Testis (tissue), 3 donors: ENCODE measurements around the gene CD3D. TPM values are rescaled to one million over a fixed set of nuclear protein-coding genes. Genes with fewer than 3 reads are reported as not detected.

ENCODE experiments used
- DNase-seq: peaks from one replicate; pipeline ENCODE4 v3.0.0-alpha.2; 2019
- H3K27ac ChIP-seq, 2 donors: fragments of 200-600 bp; sonication (generic); one replicate each; pipeline ENCODE4 v1.5.1; 2019
- H3K27me3 ChIP-seq: fragments of 200-600 bp; sonication (generic); one replicate; pipeline ENCODE4 v1.5.1; 2019
- H3K36me3 ChIP-seq: fragments of 200-600 bp; sonication (generic); one replicate; pipeline ENCODE4 v1.5.1; 2017; ENCODE audit warnings: low read depth; ENCODE audit errors: missing control alignments
- H3K4me1 ChIP-seq: fragments of 200-600 bp; sonication (generic); one replicate; pipeline ENCODE4 v1.5.1; 2019
- H3K4me3 ChIP-seq, 2 donors: fragments of 200-600 bp; sonication (generic); one replicate each; pipeline ENCODE4 v1.5.1; 2017 to 2019
- H3K9me3 ChIP-seq: fragments of 200-600 bp; sonication (generic); one replicate; pipeline ENCODE4 v1.5.1; 2017
- CTCF ChIP-seq, 3 experiments: fragments of 450-650 bp in 2 of 3; fragments of 200-600 bp in 1 of 3; sonication (generic) in 1 of 3; IDR thresholded peaks; one replicate each; pipeline ENCODE4 v1.5.1; 2016 to 2019; ENCODE audit warnings: antibody characterized with exemption in 3 of 3, mild to moderate bottlenecking in 2 of 3, moderate library complexity in 1 of 3
- POLR2A ChIP-seq: fragments of 450-650 bp; IDR thresholded peaks from one replicate; pipeline ENCODE4 v1.6.1; 2017; ENCODE audit warnings: antibody characterized with exemption, mild to moderate bottlenecking, moderate library complexity
- WGBS, 2 donors: methylation state at CpG; one replicate each; pipeline ENCODE4 v1.1.5; 2018; 5-methylcytosine and 5-hydroxymethylcytosine counted together
- intact Hi-C: fragments of 100-400 bp; cut with DNase I; formaldehyde crosslinking; loops from one replicate; pipeline ENCODE4 v1.15.1; 2023; ENCODE audit warnings: low total_unique reads
- polyA plus RNA-seq: library from polyadenylated mRNA; stranded (reverse); fragments of 350-450 nt; fragmentation: Illumina TruSeq; extraction: RNeasy Lipid Tissue Mini Kit (QIAGEN cat#74804); gene quantifications from one replicate; pipeline ENCODE4 v1.2.3, GENCODE V29; 2014; ENCODE audit warnings: low read depth, low replicate concordance; ENCODE audit not compliant: insufficient read depth
- total RNA-seq, 2 donors: library from RNA; depleted of rRNA; stranded (reverse); fragments of >200 nt; gene quantifications; one replicate each; pipeline ENCODE4 v1.2.3, GENCODE V29; 2016

Gene CD3D
- total and polyA plus RNA-seq, 3 donors from 2014 or later: 1.8 to 7.2 TPM; not detected in 1

DNA sequence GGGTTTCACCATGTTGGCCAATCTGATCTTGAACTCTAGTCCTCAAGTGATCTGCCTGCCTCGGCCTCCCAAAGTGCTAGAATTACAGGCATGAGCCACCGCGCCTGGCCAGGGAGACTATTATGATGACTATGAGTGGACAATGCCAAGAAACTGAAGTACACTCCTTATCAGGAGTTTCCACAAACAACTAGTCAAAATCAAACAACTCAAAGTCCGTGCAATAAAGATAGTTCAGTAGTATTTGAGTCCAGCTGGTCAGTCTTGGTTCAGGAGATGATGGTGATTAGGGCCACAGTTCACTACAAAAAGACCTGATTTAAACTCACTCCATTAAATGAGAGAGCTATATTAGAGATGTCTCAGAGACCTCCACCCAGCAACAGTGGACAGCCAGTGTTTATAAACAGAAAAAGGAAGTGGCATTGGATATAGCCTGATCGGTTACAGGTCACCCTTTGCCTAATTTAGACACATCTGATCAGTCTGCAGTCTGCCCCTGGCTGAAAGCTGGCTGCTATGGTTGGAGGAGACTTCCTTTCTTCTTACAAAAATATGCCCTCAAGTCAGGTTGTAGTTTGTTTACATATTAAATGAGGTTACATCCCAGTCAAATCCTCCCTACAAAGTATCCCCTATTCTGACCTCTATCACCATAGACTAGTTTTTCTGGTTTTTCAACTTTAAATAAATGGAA, 21.0 kb downstream of the CD3D start:
- Histone ChIP-seq H3K36me3 (no peaks in the 10 kb centered on the region), H3K27me3 (no peaks in the 10 kb centered on the region), H3K27ac (no peak overlapping the region), H3K9me3 (no peaks in the 10 kb centered on the region), H3K4me1 (peaks cover 5% of the 10 kb centered on the region), H3K4me3 (no peak overlapping the region)
- TF ChIP-seq POLR2A: no peak
- no peak for TF ChIP-seq CTCF (IDR thresholded peaks at IDR 0.05)
- intact Hi-C loops: no loop called here
- no peak for DNase-seq
- 90 to 92% methylated on average over 5 of the region's 5 CpGs for WGBS, 2 donors

DNA sequence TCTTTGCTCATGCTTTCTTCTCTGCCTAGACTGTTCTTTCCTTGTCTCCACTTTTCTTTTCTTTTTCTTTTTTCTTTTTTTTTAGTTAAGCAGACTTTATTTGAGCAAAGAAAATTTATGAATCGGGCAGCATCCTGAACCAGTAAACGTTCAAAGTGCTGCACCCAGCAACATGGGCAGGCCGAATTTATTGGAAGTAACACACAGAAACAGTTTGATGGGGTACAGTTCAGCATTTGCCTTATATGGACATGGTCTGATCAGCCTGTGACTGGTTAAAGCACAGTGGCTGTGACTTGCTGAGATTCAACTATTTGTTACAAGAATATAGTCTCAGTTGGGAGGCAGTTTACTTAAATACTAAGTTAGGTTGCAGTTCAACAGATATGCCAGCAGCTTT, 22.0 kb downstream of the CD3D start:
- 97% methylated on average over 3 of the region's 3 CpGs for WGBS, 2 donors

DNA sequence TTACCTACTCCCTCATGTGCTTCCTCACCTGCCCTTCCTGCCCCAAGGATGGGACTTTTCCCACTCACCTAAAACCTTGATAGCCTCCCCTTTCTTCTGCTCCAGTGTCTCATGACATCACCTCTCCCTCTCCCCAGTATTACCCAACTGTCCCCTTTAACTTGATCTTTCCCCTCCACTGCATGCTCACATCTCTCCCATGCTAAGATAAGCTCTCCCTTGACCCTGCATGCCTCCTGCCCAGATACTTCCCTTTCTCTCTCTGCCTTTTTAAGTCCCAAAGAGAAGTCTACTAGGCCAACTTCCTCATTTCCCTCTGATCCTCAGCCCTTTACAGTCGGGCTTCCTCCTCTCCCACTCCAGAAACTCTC, 23.2 kb downstream of the CD3D start:
- DNase-seq: no peak
- WGBS, 2 donors: 68 to 73% methylated on average over 1 of the region's 1 CpG

More for the DNA sequence above, 22.0 kb downstream of the CD3D start:
- no peak for DNase-seq
- Histone ChIP-seq H3K27ac (no peak overlapping the region), H3K27me3 (no peaks in the 10 kb centered on the region), H3K4me1 (peaks cover 7% of the 10 kb centered on the region), H3K4me3 (no peak overlapping the region), H3K36me3 (no peaks in the 10 kb centered on the region), H3K9me3 (no peaks in the 10 kb centered on the region)
- intact Hi-C loops: no loop called here
- TF ChIP-seq CTCF (IDR thresholded peaks at IDR 0.05) (no peak), POLR2A (no peak)

DNA sequence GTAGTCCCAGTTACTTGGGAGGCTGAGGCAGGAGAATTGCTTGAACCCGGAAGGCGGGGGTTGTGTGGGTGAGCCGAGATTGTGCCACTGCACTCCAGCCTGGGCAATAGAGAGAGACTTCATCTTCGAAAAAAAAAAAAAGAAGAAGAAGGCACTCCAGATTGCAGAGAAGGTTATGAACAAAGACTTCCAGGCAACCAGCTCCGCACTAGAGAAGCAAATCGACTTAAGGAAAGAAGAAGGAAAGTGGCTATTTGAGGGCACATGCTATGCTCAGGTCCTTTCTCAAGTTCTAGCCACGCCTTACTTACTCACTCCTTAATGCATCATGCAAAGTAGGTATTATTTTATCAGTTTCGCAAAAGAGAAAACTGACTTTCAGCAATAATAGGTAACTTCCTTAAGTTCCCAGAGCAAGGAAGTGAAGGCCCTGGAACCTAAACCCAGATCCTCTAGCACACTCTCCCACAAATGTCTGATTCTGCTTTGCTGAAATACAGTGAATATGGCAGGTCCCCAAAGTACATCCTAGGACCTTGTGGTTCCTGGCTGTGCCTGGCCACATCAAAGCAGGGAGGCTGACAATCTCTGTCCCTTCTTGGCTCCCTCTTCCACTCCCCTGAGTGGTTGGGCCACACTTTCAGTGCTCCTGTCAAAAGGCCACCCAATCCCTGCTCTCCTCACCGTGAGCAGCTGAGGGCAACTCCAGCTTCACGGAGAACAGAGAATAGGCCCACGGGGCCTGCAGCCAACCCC, 23.7 kb downstream of the CD3D start:
- H3K4me1 ChIP-seq: peaks cover 7% of the 10 kb centered on the region
- H3K36me3 ChIP-seq: no peaks in the 10 kb centered on the region
- no peak for DNase-seq
- TF ChIP-seq POLR2A (no peak), CTCF (IDR thresholded peaks at IDR 0.05) (no peak)
- H3K27ac ChIP-seq: no peak overlapping the region
- WGBS, 2 donors: 89 to 90% methylated on average over 11 of the region's 11 CpGs
- intact Hi-C loops: no loop called here
- H3K9me3 ChIP-seq: no peaks in the 10 kb centered on the region
- H3K4me3 ChIP-seq: no peak overlapping the region
- no peaks in the 10 kb centered on the region for H3K27me3 ChIP-seq

More for the DNA sequence above, 23.2 kb downstream of the CD3D start:
- no peak for TF ChIP-seq POLR2A
- TF ChIP-seq CTCF (IDR thresholded peaks at IDR 0.05): no peak
- intact Hi-C loops: no loop called here
- Histone ChIP-seq H3K4me1 (peaks cover 7% of the 10 kb centered on the region), H3K9me3 (no peaks in the 10 kb centered on the region), H3K4me3 (no peak overlapping the region), H3K27me3 (no peaks in the 10 kb centered on the region), H3K36me3 (no peaks in the 10 kb centered on the region), H3K27ac (no peak overlapping the region)
